Femur (tissue), 1 donor: ENCODE results near the gene SLC35F1.
"Not testable (repeated sequence)": the region's sequence is repeated elsewhere in the genome, so short reads cannot be mapped to it uniquely, and the experiment has no call there.

Experiments used
- DNase-seq: peaks from one replicate; pipeline ENCODE4 v3.0.0-alpha.2; 2017

SLC35F1 gene

GRCh38 chr6:117928833-117929232 lies 21.8 kb downstream of the SLC35F1 start:
- DNase-seq: no peak

- DNase-seq: no peak
Observed at GRCh38 chr6:117929501-117929900, 22.4 kb downstream of the SLC35F1 start.

GRCh38 chr6:117930645-117931044 lies 23.6 kb downstream of the SLC35F1 start:
- DNase-seq: no peak

GRCh38 chr6:117932001-117932400 lies 24.9 kb downstream of the SLC35F1 start:
- DNase-seq: no peak

GRCh38 chr6:117932676-117933075 lies 25.6 kb downstream of the SLC35F1 start:
- DNase-seq: no peak

- no peak for DNase-seq
Observed at GRCh38 chr6:117933471-117933870, 26.4 kb downstream of the SLC35F1 start.

GRCh38 chr6:117938311-117938995 lies 31.4 kb downstream of the SLC35F1 start:
- no peak for DNase-seq

GRCh38 chr6:117947234-117947633 lies 40.2 kb downstream of the SLC35F1 start:
- DNase-seq: no peak

GRCh38 chr6:117951783-117952182 lies 44.7 kb downstream of the SLC35F1 start:
- DNase-seq: no peak

- no peak for DNase-seq
Observed at GRCh38 chr6:117955684-117956256, 48.7 kb downstream of the SLC35F1 start.

GRCh38 chr6:117956386-117956785 lies 49.3 kb downstream of the SLC35F1 start:
- DNase-seq: no peak

GRCh38 chr6:117958536-117958935 lies 51.5 kb downstream of the SLC35F1 start:
- no peak for DNase-seq

- DNase-seq: no peak
Observed at GRCh38 chr6:117960877-117961276, 53.8 kb downstream of the SLC35F1 start.

- no peak for DNase-seq
Observed at GRCh38 chr6:117961301-117961700, 54.2 kb downstream of the SLC35F1 start.

GRCh38 chr6:117965763-117966162 lies 58.7 kb downstream of the SLC35F1 start:
- not testable (repeated sequence) for DNase-seq

GRCh38 chr6:117971637-117972036 lies 64.6 kb downstream of the SLC35F1 start:
- DNase-seq: no peak

- DNase-seq: no peak
Observed at GRCh38 chr6:117974914-117975627, 68.0 kb downstream of the SLC35F1 start.

- DNase-seq: no peak
Observed at GRCh38 chr6:117976030-117976651, 69.1 kb downstream of the SLC35F1 start.

- DNase-seq: no peak
Observed at GRCh38 chr6:117985916-117986315, 78.9 kb downstream of the SLC35F1 start.

GRCh38 chr6:117986396-117986795 lies 79.3 kb downstream of the SLC35F1 start:
- no peak for DNase-seq

GRCh38 chr6:117989086-117989485 lies 82.0 kb downstream of the SLC35F1 start:
- no peak for DNase-seq

- DNase-seq: no peak
Observed at GRCh38 chr6:117990151-117990550, 83.1 kb downstream of the SLC35F1 start.

GRCh38 chr6:117992856-117993255 lies 85.8 kb downstream of the SLC35F1 start:
- no peak for DNase-seq

- no peak for DNase-seq
Observed at GRCh38 chr6:118012944-118013343, 105.9 kb downstream of the SLC35F1 start.
